SK-N-MC (cell line): Measurements from ENCODE around the gene COL13A1.

Experiments
- EZH2 ChIP-seq: fragments of 200-600 bp; sonication (generic); IDR thresholded peaks from one replicate; pipeline ENCODE4 v1.6.1; 2017; ENCODE audit warnings: antibody characterized with exemption
- POLR2AphosphoS5 ChIP-seq: IDR thresholded peaks from 2 replicates; pipeline ENCODE4 v1.6.1; 2012; ENCODE audit warnings: mild to moderate bottlenecking, low read depth, low read length, borderline replicate concordance

- TF ChIP-seq EZH2 (no peak), POLR2AphosphoS5 (no peak)
Observed at GRCh38 chr10:69873135-69873639, 71.5 kb downstream of the COL13A1 start.
